OCI-LY7 (cell line): ENCODE data around the gene CD300C.

Experiments used
- CTCF ChIP-seq: fragments of 200-600 bp; sonication (generic); conservative IDR thresholded peaks from 2 replicates; pipeline ENCODE4 v1.5.1; 2014; ENCODE audit warnings: mild to moderate bottlenecking, antibody characterized with exemption, low read length, moderate library complexity, mixed read lengths
- EZH2phosphoT487 ChIP-seq: fragments of 200-600 bp; sonication (generic); IDR thresholded peaks from 2 replicates; pipeline ENCODE4 v1.6.1; 2018; ENCODE audit warnings: low read depth, borderline replicate concordance, mild to moderate bottlenecking, mixed run types, antibody characterized with exemption, low read length, moderate library complexity, mixed read lengths

- TF ChIP-seq CTCF = no peak
- no peak for TF ChIP-seq EZH2phosphoT487
Observed at GRCh38 chr17:74561586-74561985, 15.7 kb upstream of the CD300C start.
